ENCODE measurements around the gene RANBP6.

RANBP6 gene

DNA sequence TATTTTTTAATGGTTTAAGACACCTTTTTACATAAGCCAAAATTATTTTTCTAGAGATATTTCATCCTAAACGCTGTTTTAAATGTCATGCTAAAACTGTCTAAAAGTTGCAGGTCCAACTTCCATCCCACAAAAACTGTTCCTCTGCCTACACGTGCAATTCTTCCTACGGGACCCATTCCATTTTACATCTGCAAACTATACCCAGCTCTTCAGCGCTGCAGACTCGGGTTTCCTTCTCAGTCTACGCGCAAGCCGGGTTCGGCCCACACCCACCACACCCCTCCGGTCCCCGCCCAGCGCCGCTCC is 8.7 kb downstream of the RANBP6 start:
- DNase-seq = no peak

DNA sequence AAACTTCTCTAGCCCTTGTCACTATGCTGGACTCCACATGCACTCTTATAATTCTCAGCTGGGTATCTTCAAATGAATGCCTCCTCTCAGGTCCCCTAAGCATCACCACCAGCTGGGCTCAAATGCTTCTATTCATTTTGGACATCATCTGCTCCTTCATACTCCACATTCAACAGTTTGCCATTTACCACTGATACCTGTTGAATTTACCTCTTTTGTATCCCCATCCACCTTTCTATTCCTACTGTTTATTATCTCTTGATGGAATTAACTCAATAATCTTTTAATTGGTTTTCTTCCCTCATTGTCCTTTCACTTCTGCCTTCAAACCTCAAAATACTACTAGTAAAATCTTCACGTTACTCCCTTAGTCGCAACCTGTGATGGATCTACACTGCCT is 14.5 kb downstream of the RANBP6 start:
- no peak for DNase-seq

DNA sequence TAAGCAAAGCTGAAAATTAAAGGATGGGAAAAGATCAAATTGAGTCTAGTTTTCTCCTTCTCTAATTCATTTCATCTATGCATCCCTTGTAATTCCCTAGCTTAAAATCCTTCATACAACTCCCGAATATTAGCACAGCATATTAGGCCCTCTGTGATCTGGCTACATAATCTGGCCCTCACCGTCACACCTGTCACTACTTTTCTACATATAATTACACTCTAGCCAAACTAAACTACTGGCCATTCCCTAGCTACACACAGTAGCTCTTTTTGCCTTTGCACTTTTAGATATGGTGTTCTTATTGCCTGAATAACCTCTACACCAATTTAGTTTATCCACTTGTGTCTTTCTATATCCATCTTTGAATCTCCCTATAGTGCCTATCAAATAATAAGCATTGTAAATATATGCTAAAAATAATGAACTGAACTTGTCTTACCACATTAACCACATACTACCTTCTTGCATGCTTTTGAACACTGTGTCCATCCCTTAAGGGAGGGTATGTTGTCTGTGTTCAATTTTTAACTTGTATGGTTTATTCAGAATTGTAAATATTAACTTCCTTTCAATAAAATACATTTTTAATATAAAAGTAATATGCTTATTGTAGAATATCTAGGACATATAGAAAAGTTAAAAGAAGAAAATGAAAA is 15.9 kb downstream of the RANBP6 start:
- DNase-seq = no peak

DNA sequence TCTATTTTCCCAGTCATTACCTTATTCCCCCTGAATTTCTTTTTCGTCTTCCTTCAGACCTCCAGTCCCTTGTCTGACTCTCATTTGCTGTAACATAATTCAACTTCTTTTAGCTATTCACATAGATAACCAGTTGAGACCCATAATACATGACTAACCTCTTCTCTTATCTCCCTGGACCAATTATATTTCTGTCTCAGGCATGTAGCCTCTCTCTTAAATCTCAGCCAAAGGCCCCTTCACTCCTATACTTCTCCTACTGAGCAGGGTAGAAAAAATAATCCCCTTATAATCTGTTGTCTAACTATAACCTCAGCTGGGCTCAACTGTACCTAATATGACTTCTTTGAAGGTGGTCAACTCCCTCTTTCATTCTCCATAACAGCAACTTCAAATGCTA is 20.9 kb downstream of the RANBP6 start:
- DNase-seq = no peak

DNA sequence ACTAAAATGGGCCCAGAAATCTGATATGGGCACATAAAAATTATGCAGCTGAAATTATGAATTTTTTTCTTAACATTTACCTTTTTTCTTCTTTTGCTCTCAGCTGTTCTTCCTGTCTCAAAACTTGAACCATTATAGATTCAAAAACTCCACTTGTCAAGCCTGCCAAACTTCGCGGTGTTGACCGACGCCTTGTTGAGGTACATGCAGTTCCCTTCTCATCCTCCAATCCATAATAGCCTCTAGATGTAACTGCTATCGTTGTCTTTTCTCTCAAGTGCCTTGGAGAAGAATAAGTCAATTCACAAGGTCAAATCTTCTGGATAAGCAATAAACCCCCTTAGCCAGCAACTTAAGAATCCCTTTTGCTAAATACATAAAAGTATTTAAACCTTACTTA is 27.2 kb downstream of the RANBP6 start:
- no peak for DNase-seq

DNA sequence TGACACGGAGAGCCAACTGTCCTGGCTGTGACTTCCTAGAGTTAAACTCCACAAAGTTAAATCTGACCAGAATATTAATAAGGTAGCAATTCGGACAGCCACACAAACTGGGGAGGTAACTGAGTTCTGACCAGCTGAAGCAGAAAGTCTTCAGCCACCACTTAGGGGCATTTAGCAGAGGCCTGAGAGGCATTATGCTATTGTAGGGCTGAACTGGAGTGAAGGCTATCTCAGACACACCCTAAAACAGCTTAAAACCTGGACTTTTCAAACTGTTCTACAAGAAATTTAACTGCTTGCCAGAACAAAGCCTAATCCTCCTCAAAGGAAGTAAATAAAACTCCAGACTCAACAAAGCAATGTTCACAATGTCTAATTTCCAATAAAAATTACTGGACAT is 32.4 kb downstream of the RANBP6 start:
- DNase-seq = no peak

DNA sequence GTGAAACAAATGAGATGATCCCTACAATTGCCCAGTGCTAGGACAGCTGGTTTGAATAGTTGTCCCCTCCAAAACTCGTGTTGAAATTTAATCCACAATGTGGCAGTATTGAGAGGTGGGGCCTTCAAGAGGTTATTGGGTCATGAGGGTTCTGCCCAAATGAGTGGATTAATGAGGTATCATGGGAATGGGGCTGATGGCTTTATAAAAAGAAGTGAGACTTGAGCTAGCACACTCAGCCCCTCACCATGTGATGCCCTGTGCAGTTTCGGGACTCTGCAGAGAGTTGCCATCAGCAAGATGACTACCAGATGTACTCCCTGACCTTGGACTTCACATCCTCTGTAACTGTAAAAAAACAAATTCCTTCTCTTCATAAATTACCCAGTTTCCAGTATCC is 33.1 kb downstream of the RANBP6 start:
- DNase-seq = no peak

DNA sequence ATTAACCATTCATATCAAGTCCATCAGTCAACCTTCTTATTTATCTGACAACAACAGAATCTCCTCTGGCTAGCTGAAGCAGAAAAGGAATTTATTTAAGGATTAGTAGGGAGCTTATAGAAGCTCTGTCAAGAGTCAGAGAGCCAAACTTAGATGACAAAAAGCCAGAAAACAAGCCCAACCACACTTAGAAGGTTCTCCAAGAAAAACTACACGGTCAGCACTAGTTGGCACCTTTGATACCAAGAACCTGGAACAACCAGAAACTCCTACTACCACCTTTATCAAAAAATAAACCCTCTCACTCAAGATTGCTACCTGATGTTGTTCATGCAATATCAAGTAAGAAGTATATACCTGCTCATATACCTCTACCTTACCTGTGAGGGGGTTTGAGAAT is 36.9 kb downstream of the RANBP6 start:
- DNase-seq = no peak

DNA sequence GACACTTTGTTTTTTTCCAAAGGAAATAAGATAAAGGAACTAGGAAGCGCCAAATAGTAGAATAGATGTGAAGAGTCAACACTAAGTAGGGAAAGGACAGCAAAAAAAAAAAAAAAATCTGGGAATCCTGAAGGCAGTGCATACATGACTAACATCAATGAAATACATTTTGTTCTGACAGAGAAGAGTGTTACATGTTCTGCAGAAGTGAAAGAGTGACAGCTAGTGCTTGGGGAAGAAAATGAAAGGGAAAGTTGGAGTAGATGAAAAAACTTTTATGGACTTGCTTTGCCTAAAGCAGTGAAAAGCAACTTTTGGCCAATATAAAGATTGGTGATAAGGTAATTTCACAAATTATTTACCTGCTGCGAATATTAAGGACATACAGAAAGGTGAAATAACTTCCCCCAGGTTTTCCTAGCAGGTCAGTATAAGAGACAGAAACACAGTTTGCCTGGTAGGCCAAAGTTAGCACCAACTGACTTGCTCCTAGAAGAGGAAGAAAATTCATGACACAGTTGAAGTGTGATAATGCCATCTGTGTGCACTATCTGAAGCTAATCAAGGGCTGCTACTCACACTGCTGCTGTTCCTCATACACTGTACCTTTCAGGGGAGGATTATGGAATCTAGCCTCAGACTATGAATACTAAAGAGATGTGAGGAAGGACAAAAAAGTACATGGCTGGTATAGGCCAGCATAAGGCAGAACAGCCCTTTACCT is 38.6 kb downstream of the RANBP6 start:
- no peak for DNase-seq

DNA sequence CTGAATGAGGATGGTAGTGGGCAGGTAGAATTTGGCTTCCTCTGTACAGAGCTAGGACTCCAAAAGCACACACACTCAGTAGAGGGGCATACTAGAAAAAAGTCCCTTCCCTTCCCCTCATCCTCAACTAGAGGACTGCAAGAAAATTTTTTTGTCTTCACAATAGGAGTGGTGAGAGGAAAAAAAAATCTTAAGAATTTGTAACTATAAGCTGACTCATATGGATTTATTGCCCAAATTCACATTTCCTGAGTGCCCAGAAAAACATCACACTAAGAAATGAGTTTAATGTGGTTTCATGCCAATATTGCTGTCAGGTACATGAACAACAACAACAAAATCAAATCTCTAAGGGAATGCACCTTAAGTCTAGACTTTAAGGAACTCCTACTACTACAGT is 43.7 kb downstream of the RANBP6 start:
- DNase-seq = no peak
